ENCODE results near the gene ADAMTSL1.

DNA sequence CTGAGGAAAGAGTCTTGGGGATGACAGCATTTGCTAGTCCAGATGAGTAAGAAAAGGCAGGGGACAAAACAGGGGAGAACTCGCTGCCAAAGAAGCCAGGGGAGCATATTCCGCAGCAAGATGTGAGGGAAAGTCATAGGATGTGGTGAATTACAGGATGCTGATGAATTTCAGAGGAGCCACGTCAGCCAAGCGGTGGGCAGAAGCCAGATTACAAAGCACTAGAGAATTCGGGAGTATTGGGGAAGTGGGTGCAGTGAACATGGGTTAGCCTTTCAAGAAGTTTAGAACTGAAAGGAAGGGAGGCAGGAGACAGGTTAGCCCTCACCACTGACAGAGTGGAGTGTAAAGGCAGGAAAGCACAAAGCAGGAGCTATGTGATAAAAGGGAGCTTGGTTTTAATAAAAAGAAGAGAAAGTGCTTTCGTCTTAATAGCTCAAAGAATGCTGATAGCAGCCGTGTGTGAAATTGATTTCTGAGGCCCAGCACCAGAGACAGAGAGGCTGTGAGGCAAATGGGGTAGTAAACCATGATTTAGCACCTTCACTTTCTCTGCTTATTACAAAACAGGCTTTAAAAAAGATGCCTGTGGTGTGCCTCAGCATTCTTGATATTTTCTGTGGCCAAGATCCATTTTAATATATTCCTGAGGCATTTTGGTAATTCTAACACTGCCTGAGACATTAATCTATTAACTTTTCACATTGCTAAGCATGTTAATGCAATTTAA lies 16.9 kb downstream of the ADAMTSL1 start:
- no peak for TF ChIP-seq EZH2 (IDR thresholded peaks at IDR 0.05; ENCODE audit: borderline replicate concordance, low read depth, low read length, severe bottlenecking)
- TF ChIP-seq, protein P1, sequence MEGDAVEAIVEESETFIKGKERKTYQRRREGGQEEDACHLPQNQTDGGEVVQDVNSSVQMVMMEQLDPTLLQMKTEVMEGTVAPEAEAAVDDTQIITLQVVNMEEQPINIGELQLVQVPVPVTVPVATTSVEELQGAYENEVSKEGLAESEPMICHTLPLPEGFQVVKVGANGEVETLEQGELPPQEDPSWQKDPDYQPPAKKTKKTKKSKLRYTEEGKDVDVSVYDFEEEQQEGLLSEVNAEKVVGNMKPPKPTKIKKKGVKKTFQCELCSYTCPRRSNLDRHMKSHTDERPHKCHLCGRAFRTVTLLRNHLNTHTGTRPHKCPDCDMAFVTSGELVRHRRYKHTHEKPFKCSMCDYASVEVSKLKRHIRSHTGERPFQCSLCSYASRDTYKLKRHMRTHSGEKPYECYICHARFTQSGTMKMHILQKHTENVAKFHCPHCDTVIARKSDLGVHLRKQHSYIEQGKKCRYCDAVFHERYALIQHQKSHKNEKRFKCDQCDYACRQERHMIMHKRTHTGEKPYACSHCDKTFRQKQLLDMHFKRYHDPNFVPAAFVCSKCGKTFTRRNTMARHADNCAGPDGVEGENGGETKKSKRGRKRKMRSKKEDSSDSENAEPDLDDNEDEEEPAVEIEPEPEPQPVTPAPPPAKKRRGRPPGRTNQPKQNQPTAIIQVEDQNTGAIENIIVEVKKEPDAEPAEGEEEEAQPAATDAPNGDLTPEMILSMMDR (IDR thresholded peaks at IDR 0.05; ENCODE audit: extremely low read depth in 1 of 2, insufficient read depth in 1 of 2, low read depth in 1 of 2, low read length in 2 of 2): no peak
- TF ChIP-seq MAX (IDR thresholded peaks at IDR 0.05; ENCODE audit: insufficient read depth, insufficient read length): no peak
- TF ChIP-seq POLR2AphosphoS5 (IDR thresholded peaks at IDR 0.05; ENCODE audit: insufficient read depth, low read depth, low read length): peak; percentile 73
- peak; percentile 31 for TF ChIP-seq POLR2A (IDR thresholded peaks at IDR 0.05; ENCODE audit: low read depth, low read length)
